GM21526 (cell line): ENCODE data around the gene RBBP8.
A peak's percentile ranks its signal among the peaks of the same experiment; 100 is the strongest.
"Not testable (repeated sequence)": the region's sequence is repeated elsewhere in the genome, so short reads cannot be mapped to it uniquely, and the experiment has no call there.

Experiments used
- ATAC-seq: cut with Tn5 transposase; IDR thresholded peaks from one replicate; pipeline ENCODE4 v1.9.1; 2021; ENCODE audit warnings: moderate library complexity; ENCODE audit not compliant: unreplicated experiment, low FRiP score

Gene RBBP8

DNA sequence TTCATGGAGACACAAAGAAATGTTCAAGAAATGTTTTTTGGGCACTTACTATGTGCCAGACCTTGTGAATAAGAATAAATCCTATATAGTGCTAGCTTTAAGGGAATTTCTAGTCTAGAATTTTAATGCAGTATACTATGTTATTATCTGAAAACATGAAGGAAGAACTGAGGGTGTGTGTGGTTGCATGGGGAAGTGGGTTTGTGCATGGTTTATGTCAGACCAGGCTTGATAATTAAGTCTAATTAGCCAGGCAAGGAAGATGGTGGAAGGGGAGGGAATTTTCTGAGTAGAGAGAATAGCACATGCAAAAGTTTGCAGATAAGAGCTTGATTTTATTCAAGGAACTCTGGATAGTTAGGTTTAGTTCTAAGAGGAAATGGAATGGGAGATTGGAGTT lies 6.5 kb downstream of the RBBP8 start:
- ATAC-seq, result no peak

DNA sequence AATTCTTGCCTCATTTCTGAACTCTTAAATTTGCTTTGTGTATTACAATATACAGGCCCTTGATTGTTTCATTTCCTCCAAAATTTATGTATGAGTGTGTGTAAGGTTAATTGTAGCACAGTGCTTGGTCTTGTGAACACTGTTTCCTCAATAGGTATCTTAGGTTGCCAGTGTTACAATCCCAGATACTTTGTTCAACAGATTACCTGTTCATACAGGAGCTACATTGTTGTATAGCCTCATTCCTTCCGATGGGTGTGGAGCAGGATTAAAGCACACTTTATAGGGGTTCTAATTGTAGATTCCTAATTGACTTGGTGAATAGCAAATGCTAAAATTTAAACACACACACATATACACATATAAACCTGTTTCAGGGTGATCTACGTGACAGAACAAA lies 10.7 kb downstream of the RBBP8 start:
- ATAC-seq, result no peak

DNA sequence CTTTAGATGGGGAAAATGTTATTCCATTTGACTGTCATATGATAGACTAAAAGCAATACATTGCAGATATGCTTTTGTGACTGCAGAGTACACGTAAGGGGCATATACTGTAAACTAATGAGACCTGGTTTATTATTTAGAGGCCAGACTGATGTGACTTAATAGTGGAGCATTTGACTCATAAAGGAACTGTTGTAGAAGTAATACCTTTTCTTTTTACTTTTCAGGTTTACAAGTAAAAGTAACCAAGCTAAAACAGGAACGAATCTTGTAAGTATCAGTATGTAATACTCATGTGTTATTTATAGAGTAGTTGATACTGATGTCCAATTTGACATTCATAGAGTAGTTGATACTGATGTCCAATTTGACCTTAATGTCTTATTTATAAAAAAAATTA lies 13.1 kb downstream of the RBBP8 start:
- ATAC-seq, result peak; percentile 63

DNA sequence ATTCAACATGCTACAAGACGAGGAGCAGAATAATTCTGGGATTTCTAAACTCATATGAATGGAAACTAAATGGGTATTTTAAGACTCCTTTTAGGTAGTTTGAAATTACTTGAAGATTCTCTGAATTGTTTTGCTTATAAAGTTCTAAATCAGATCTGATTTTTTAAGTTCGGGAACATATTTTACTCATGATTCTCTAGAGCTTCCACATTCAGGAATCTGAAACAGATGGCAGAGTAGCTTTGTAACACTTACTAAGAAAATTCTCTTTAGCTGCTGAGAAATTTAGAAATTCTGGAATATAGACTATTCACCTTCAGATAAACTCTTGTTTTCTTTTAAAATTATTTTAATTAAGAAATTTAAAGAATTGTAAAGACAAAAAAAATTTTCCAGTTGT lies 13.7 kb downstream of the RBBP8 start:
- ATAC-seq, result no peak

DNA sequence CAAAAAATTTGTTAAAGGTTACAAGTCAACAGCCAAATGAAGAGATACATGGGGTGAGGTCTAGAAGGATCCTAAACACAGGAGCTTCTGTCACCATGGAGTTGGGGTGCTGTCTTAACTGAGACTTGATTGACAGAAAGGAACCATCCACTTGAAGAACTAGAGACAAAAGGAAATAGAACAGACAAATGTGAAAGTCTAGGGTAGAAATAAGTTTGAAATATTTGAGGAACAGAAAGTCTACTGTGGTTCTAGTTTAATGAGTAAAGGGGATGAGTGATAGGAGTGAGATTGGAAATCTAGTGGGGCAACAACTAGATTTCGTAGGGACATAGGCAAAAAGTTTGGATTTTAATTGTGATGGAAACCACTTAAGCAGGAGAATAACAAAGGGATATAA lies 18.7 kb downstream of the RBBP8 start:
- no peak for ATAC-seq

DNA sequence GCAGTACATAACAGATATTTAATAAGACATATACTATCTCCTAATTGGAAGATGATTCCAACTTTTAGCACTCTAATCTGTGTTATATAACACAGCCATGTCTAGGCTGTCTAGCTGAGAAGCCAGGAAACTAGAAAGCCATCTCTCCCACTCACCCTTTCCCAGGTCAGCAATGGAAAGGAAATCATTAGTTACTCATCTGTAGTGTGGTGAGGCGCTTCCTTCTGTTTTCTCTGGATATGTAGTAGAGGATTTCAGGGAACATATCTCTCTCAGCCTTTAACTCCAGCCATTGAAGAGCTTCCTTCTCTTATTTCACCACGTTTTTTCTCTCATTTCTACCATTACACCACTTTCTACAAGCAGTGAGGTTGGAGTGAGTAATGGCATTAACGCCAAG lies 19.4 kb downstream of the RBBP8 start:
- ATAC-seq, result no peak

DNA sequence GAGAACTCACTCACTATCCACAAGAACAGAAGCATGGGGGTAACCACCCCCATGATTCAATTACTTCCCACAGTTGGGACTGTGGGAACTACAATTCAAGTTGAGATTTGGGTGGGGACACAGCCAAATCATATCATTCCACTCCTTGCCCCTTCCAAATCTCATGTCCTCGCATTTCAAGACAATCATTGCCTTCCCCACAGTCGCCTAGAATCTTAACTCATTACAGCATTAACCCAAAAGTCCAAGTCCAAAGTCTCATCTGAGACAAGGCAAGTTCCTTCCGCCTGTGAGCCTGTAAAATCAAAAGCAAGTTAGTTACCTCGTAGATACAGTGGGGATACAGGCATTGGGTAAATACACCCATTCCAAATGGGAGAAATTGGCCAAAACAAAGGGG lies 20.9 kb downstream of the RBBP8 start:
- ATAC-seq, result not testable (repeated sequence)

DNA sequence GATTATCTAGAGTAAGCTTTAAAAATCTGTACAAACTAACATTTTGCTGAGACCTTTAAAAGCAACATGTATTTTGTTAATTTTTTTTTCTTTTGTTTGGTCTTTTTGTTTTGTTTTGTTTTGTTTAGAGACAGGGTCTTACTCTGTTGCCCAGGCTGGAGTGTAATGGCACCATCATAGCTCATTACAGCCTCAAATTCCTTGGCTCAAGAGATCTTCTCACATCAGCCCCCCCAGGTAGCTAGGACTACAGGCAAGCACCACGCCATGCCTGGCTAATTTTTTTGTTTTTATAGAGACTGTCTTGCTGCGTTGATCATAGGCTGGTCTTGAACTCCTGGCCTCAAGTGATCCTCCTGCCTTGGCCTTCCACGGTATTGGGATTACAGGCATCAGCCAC lies 23.1 kb downstream of the RBBP8 start:
- no peak for ATAC-seq

DNA sequence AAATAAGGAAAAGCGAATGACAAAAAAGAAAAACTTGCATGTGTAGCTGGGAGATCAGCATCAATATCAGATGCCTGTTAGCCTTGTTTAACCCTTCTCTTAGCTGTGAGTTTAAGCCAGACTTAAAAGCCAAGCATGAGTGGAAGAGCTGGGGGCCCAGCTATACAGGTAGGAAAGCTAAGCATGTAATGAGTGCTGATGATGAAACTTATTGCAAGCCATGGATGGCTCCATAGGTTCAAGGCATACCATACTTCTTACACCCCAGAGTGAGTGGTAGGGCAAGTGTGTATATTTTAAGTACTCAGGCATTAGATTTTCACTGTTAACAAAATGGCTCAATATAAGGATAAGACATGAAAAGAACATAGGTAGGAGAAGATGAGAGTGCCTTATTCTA lies 28.0 kb downstream of the RBBP8 start:
- ATAC-seq, result no peak

DNA sequence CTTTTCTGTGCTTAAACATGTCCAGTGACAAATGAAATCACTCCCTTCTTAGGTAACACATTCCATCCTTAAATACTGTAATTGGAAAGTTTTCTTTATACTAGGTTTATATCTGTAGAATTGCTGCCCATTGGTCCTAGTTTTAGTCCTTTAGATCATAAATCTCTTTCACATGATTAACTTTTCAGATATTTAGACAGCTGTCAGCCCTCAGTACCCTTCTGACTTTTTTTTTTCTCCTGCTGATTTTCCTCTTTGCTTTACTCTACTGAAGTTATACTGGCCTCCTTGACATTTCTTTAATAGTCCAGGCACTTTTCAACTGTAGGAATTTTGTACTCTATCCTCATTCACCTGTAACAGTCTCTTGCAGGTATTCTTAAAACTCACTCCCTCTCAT lies 28.9 kb downstream of the RBBP8 start:
- no peak for ATAC-seq

DNA sequence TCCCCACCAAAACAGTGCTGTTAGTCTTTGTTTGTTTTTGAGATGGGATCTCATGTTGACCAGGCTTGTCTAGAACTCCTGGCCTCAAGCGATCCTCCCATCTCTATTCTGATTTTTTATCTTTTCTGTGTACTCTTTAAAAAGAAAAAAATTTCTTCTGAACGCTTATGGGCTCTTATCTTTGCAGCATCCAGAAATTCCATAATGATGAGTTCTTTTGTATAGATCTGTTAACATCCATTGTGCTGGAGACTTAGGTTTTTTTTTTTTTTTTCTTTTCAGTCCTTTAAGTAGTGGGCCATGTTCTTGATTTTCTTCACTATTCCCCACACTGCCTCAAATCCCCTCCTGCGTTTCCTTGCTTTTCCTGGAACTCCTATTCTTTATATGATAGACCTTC lies 31.0 kb downstream of the RBBP8 start:
- ATAC-seq, result no peak

DNA sequence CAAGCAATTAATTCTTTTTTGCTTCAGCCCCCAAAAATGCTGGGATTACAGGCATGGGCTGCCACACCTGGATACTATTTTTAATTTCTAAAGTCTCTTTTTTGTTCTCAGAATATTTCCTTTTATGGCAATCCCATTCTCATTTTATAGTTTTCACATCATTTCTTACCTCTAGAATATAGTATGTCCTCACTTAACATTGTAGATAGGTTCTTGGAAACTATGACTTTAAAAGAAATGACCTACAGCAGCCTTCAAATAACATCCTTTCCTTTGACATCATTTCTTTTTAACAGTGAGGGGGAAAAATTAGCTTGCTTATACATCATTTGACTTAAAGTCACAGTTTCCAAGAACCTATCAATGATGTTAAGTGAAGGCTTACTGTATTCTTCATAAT lies 31.6 kb downstream of the RBBP8 start:
- no peak for ATAC-seq

DNA sequence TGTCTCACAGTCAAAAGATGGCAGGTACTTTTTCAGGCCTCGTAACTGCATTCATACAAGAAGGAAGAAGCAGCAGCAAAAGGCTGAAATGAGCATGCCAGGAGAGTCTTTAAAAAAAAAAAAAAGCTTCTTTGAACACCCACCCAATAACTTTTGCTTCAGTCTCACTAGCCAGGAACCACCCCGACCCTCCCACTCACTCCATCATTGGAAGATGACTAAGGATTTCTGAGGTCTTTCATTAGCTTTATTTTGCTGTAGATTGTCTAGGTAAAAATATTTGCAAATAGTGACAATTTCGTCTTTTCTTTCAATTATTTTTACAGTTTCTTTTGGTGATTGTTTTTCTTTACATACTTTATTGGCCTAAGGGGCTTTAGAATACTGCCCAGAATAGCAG lies 37.9 kb downstream of the RBBP8 start:
- no peak for ATAC-seq

DNA sequence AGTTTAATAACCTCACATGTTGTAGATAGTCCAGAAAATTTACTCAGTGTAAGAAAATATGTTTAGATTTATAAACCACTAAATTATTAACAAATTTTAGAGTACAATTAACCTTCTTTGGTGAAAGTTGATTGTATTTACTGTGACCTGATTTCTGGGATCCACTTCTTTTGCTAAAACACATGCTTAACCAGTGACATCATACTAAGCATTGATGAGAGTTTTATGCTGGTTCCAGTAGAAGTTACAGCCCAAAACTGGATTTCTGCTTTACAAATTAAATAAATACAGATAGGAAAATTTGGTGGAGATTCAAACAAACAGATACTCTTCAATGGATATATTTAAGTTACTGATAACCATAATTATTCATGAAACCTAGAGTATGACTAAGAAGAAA lies 40.9 kb downstream of the RBBP8 start:
- ATAC-seq, result no peak

DNA sequence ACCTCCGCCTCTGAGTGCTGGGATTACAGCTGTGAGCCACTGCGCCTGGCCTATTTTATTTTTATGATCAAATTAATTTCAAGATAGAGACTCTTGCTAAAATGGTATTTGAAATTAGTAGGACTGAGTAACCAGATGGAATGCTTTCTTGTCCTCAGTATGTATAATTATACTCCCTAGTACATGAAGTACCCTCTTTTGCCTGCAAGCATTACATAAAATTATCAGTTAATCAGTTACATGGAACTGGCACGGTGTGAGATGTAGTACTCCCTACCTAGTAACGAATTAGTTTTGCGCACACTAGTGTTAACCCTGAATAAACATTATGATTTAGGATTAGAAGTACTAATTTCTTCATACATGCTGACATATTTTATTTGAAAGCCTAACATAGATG lies 41.6 kb downstream of the RBBP8 start:
- ATAC-seq, result no peak

DNA sequence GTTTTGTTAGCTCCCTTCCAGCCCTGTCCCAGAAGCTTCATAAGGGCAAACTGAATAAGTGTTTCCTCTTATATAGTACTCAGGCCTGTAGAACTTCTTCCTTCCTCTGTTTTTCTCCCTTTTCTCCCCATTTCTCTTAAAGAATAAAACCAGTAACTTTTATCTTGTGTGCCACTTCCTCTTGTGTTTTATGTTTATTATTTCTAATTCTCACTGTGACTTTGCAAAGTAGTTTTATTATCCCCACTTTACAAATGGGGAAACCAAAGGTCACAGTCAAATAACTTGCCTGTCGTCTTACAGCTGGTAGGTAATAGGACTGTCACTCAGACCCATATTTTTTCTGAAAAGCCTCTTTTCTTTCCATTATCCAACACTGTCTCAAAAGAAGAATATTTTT lies 42.4 kb downstream of the RBBP8 start:
- ATAC-seq, result no peak

DNA sequence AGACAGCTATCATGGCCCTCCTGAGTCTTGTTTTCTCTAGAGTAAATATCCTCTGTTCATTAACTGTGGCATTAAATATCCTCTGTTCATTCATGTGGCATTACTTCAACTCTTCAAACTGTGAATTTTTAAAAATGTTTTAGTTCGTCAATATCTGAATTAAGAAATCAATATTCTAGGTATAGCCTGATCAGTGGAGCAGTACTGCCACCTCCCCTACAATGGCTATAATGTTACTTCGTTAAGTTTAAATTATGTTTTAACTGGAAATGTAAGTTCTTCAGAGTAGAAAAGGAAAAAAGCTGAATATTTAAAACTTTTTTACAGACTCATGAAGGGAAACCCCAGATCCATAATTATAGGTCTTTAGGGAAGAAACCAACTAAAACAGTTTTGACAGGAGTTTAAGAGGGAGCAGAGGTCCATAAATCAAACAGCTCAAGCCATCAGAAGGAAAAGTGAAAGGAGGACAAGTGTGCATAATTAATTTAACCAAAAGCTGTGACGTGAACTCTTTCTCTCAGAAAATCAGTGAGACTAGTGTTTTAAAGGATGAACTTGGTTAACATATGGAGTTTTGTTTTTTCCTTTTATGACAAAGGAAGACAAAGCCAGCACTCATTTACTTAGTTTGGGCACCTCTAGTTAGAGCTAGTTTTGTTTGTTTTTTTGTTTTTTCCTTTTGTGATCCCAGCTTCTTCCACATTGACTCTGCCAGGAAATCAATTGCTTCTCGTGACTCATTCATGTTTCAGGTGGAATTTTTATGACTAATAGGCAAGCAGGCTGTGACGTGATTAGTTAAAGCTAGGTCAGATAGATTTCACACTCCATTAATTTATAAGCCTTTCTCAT lies 44.9 kb downstream of the RBBP8 start:
- no peak for ATAC-seq

DNA sequence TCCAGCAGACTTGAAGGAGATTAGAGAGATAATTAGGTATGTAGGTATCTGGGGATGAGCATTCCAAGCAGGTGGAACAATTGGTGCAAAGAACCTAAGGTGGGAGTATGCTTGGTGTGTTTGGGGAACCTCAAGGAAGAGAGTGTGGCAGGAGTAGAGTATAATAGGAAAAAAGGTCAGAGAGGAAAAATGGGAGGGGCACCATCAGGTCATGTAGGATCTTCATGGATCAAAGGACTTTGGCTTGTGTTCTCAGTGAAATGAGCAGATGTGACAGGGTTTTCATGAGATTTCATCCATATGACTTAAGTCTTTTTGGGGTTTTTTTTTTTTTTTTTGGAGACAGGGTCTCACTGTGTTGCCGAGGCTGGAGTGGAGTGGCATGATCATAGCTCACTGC lies 47.3 kb downstream of the RBBP8 start:
- ATAC-seq, result no peak

DNA sequence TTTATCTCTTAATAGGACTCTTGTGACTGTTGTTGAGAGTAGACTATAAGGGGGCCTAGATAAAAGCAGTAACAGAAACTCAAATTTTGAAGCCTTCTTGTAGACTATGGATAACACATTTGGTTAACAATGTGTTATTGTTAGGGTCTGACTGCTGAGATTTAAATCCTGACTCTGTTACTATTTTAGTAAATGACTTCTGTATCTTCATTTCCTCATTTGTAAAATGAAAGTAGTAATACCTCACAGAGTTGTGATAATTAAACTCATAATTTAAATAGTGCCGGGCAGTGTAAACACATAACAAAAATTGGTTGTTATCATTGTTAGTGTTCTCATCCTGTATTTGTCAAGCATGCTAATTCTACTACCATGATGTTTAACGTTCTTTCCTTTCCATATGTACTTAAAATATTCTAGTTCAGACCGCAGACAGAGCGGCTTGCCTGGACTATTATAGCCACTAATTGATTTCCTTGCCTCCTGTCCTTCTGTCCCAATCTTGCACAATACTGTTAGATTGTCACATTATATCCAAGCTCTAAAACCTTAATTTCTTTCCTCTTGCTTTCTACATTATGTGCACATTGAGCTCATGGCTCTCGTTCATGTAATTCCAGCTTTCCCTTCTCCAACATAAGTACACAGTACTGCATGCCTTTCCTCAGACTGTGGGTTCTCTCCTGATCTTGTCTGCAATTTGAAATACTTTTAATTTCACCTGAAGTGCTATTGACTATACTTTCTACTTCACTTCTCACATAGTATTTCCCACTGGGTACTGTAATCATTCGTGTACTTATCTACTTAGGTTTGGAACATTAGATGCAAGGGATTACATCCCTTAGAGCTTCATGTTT lies 48.4 kb downstream of the RBBP8 start:
- no peak for ATAC-seq

DNA sequence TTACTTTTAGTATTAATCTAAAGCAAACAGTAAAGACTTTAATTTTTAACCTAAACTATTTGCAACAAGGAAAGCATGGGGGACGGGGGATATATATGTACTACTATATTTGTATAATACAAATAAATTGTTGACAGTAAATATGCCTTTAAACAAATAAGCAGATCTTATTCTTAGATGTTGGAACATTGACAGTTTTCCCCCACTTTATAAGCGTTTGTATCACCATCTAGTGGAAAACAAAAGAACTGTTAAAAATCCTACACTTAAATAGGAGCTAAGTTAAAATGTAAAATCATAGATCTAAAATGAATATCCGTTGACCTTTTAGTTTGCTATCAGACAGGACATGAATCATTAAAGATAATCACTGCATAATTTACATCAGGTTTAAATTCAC lies 50.0 kb downstream of the RBBP8 start:
- no peak for ATAC-seq

DNA sequence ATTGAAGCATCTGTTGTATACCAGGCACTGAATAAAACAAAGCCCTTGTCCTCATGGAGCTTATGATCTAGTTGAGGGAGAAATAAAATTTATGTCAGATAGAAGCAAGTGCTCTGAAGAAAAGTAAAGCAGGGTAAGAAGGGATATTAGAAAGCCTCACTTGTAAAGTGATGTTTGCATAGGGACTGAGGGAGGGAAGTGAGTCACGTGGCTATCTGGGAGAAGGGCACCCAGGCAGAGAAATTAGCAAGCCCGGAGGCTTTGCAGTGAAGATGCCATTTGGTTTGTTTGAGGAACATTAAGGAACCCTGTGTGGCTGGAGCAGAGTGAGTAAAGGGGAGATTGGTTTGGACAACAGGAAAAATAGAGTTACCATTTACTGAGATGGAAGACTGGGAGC lies 52.1 kb downstream of the RBBP8 start:
- ATAC-seq, result no peak
